OCI-LY7 (cell line): ENCODE measurements around the gene PPP1R14C.

ENCODE experiments used
- CTCF ChIP-seq: fragments of 200-600 bp; sonication (generic); conservative IDR thresholded peaks from 2 replicates; pipeline ENCODE4 v1.5.1; 2014; ENCODE audit warnings: mild to moderate bottlenecking, antibody characterized with exemption, low read length, moderate library complexity, mixed read lengths
- EZH2phosphoT487 ChIP-seq: fragments of 200-600 bp; sonication (generic); IDR thresholded peaks from 2 replicates; pipeline ENCODE4 v1.6.1; 2018; ENCODE audit warnings: low read depth, borderline replicate concordance, mild to moderate bottlenecking, mixed run types, antibody characterized with exemption, low read length, moderate library complexity, mixed read lengths

DNA sequence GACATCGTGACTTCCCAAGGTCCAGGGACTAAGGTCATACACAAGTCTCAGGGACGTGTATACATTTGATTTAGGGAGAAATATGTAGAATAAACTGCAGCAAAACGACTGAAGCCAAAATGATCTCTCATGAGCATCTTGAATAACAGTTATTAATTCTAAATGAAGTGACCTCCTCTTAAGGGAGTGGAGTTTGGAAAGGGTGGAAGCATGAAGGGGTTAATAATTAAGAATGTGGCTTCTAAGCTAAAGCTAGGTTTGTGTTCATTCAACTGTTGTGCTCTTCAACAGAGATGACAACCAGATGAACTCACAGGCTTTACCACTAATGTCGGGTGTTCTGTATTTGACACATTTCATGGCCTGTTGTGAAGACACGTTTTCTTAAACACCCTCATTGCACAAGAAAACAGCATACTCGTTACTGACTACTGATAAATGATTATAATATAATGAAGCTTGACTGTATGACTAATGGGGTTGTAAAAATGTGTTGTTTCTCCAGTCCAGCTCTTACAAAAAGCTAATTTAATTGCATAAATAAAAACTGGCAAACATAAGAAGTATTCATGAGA lies 1.5 kb downstream of the PPP1R14C start:
- TF ChIP-seq CTCF (no peak), EZH2phosphoT487 (peak; percentile 88)
